GM23338 (cell line): ENCODE data around the gene SMIM33.

ENCODE experiments used
- CTCF ChIP-seq, 2 experiments: fragments of 200-600 bp in 1 of 2; sonication (generic) in 1 of 2; conservative IDR thresholded peaks; 2 replicates each; pipeline versions ENCODE4 v1.5.1 to v1.6.1; 2016 to 2017; ENCODE audit warnings: antibody characterized with exemption in 2 of 2, low read depth in 2 of 2, mild to moderate bottlenecking in 2 of 2, moderate library complexity in 1 of 2
- JUNB ChIP-seq: IDR thresholded peaks from one replicate; pipeline ENCODE4 v1.6.1; 2016; ENCODE audit warnings: antibody characterized with exemption; ENCODE audit not compliant: unreplicated experiment
- POLR2AphosphoS5 ChIP-seq: IDR thresholded peaks from 2 replicates; pipeline ENCODE4 v1.6.1; 2016; ENCODE audit warnings: antibody characterized with exemption, low read depth
- REST ChIP-seq: IDR thresholded peaks from one replicate; pipeline ENCODE4 v1.6.1; 2018; ENCODE audit warnings: antibody characterized with exemption; ENCODE audit not compliant: unreplicated experiment

- TF ChIP-seq REST, result no peak
- no peak for TF ChIP-seq JUNB
- no peak; a peak in 1 of 4 replicates for TF ChIP-seq CTCF (conservative IDR thresholded peaks at IDR 0.05; ENCODE audit: low read depth in 2 of 2)
- TF ChIP-seq POLR2AphosphoS5, result no peak
Observed at GRCh38 chr5:139513852-139514485, 43.2 kb downstream of the SMIM33 start.
